ENCODE measurements around the gene SIGLEC10. TPM values are rescaled to one million over a fixed set of nuclear protein-coding genes. Genes with fewer than 3 reads are reported as not detected.

The SIGLEC10 gene
- total and polyA plus RNA-seq, 9 of the 15 experiments (the other 6 are each of a cell fraction or from before 2014, with no cell fraction given), result 0.10 to 1.8 (median 0.82) TPM

GRCh38 chr19:51365211-51365964 is 52.1 kb downstream of the SIGLEC10 start (continued):
- TF ChIP-seq HINFP (tag; conservative IDR thresholded peaks at IDR 0.05; ENCODE audit: low read depth) (no peak), E2F8 (IDR thresholded peaks at IDR 0.05; ENCODE audit: low read depth, partially characterized antibody) (no peak), GTF2B (IDR thresholded peaks at IDR 0.05; ENCODE audit: extremely low read depth, insufficient read length) (no peak), CSDE1 (IDR thresholded peaks at IDR 0.05) (no peak), ZBTB12 (CRISPR knock-in tag; IDR thresholded peaks at IDR 0.05) (no peak), JUN (IDR thresholded peaks at IDR 0.05; ENCODE audit: borderline replicate concordance, low read depth, low read length) (no peak), JUN (CRISPR knock-in tag; IDR thresholded peaks at IDR 0.05; ENCODE audit: borderline replicate concordance) (no peak), RBM34 (IDR thresholded peaks at IDR 0.05; ENCODE audit: borderline replicate concordance, insufficient read depth, low read length) (no peak), HLTF (IDR thresholded peaks at IDR 0.05) (no peak), SUPT5H (IDR thresholded peaks at IDR 0.05) (no peak), TFAP4 (CRISPR knock-in tag; IDR thresholded peaks at IDR 0.05; ENCODE audit: borderline replicate concordance) (no peak; the same call in 1 of the 2 replicates), MIER1 (IDR thresholded peaks at IDR 0.05; ENCODE audit: low read depth) (no peak), CBX2 (IDR thresholded peaks at IDR 0.05; ENCODE audit: insufficient read depth, low read length, poor library complexity, severe bottlenecking) (no peak), RBBP5 (IDR thresholded peaks at IDR 0.05; ENCODE audit: borderline replicate concordance, insufficient read depth, low read length, poor library complexity, severe bottlenecking) (peak; percentile 17), ZBTB17 (CRISPR knock-in tag; IDR thresholded peaks at IDR 0.05) (no peak), CREB5 (CRISPR knock-in tag; IDR thresholded peaks at IDR 0.05) (no peak), HMBOX1 (IDR thresholded peaks at IDR 0.05) (no peak)

Data from K562 (cell line).